Keratinocyte (primary cell): Measurements from ENCODE around the gene RPRD1B. TPM values are rescaled to one million over a fixed set of nuclear protein-coding genes. Genes with fewer than 3 reads are reported as not detected.

ENCODE experiments used
- DNase-seq: peaks from one replicate; pipeline ENCODE4 v3.0.0-alpha.2; 2011; ENCODE audit warnings: low read depth, missing footprints, low spot score
- FAIRE-seq: peaks from 2 replicates; lab custom pipeline; 2011; peaks lifted over from hg19 to GRCh38; lab: Jason Lieb, UNC
- H2AFZ ChIP-seq: 2 replicates; pipeline ENCODE4 v1.6.0; 2012; ENCODE audit warnings: low read length, control low read depth, inconsistent platforms; ENCODE audit not compliant: control insufficient read depth
- H3K27ac ChIP-seq: 2 replicates; pipeline ENCODE4 v1.5.1; 2011; ENCODE audit warnings: low read length; ENCODE audit not compliant: control insufficient read depth, insufficient read depth
- H3K27me3 ChIP-seq: 3 replicates; pipeline ENCODE4 v1.6.0; 2011; ENCODE audit warnings: low read length; ENCODE audit not compliant: control insufficient read depth, insufficient read depth; ENCODE audit errors: extremely low read depth
- H3K36me3 ChIP-seq, 2 experiments: 2 replicates in 1 of 2; 3 replicates in 1 of 2; pipeline ENCODE4 v1.5.1; 2011; ENCODE audit warnings: low read length in 2 of 2, mild to moderate bottlenecking in 1 of 2; ENCODE audit not compliant: control insufficient read depth in 2 of 2, insufficient read depth in 2 of 2; ENCODE audit errors: extremely low read depth in 1 of 2
- H3K4me1 ChIP-seq: 3 replicates; pipeline ENCODE4 v1.5.1; 2011; ENCODE audit warnings: low read length; ENCODE audit not compliant: control insufficient read depth, insufficient read depth; ENCODE audit errors: extremely low read depth
- H3K4me2 ChIP-seq: 3 replicates; pipeline ENCODE4 v1.6.0; 2011; ENCODE audit warnings: low read depth, low read length; ENCODE audit not compliant: control insufficient read depth, insufficient read depth; ENCODE audit errors: extremely low read depth
- H3K4me3 ChIP-seq, 3 experiments: fragments of 200-600 bp in 1 of 3; sonication (generic) in 1 of 3; 2 replicates in 2 of 3; 3 replicates in 1 of 3; pipeline ENCODE4 v1.5.1; 2011 to 2016; ENCODE audit warnings: low read length in 3 of 3, mild to moderate bottlenecking in 3 of 3, control low read depth in 2 of 3, inconsistent platforms in 1 of 3, low read depth in 1 of 3, mixed read lengths in 1 of 3, mixed run types in 1 of 3, moderate library complexity in 1 of 3; ENCODE audit not compliant: control insufficient read depth in 2 of 3, insufficient read depth in 2 of 3; ENCODE audit errors: extremely low read depth in 1 of 3
- H3K79me2 ChIP-seq: 2 replicates; pipeline ENCODE4 v1.6.0; 2012; ENCODE audit warnings: low read length; ENCODE audit not compliant: control insufficient read depth, insufficient read depth
- H3K9ac ChIP-seq: 3 replicates; pipeline ENCODE4 v1.6.0; 2011; ENCODE audit warnings: low read length; ENCODE audit not compliant: control insufficient read depth, insufficient read depth; ENCODE audit errors: extremely low read depth
- H3K9me1 ChIP-seq: 3 replicates; pipeline ENCODE4 v1.6.0; 2011; ENCODE audit warnings: low read length; ENCODE audit not compliant: control insufficient read depth, insufficient read depth; ENCODE audit errors: extremely low read depth
- H3K9me3 ChIP-seq: 2 replicates; pipeline ENCODE4 v1.5.1; 2012; ENCODE audit warnings: low read depth, low read length; ENCODE audit not compliant: control insufficient read depth
- H4K20me1 ChIP-seq: 3 replicates; pipeline ENCODE4 v1.6.0; 2011; ENCODE audit warnings: low read length; ENCODE audit not compliant: control insufficient read depth, insufficient read depth; ENCODE audit errors: extremely low read depth
- CTCF ChIP-seq, 3 experiments: IDR thresholded peaks in 1 of 3; conservative IDR thresholded peaks in 1 of 3; optimal IDR thresholded peaks in 1 of 3; 2 replicates in 2 of 3; 3 replicates in 1 of 3; pipeline versions ENCODE3 to v1.5.1; 2011; ENCODE audit warnings: low read length in 3 of 3, mild to moderate bottlenecking in 3 of 3, moderate library complexity in 2 of 3, control low read depth in 1 of 3, inconsistent platforms in 1 of 3; ENCODE audit not compliant: insufficient read depth in 2 of 3; ENCODE audit errors: extremely low read depth in 1 of 3
- dilution Hi-C: fragments of 300-500 bp; cut with MboI; formaldehyde crosslinking; loops from one replicate; pipeline ENCODE4 v1.7.0; 2020; ENCODE audit warnings: low sequenced_read_pairs; ENCODE audit not compliant: extremely low pct_ligation_motif_present
- polyA plus RNA-seq, 5 experiments: library from polyadenylated mRNA; depleted of rRNA in 3 of 5; stranded (reverse) in 3 of 5; stranded (forward) in 1 of 5; unstranded in 1 of 5; fragments of >200 nt; gene quantifications; 1 replicate in 1 of 5; 2 replicates in 3 of 5; 3 replicates in 1 of 5; pipeline versions ENCODE4 v1.2.1 to v1.2.3, GENCODE V29; 2011 to 2012; ENCODE audit warnings: missing spikeins in 2 of 5, low read depth in 1 of 5, low replicate concordance in 1 of 5
- small RNA-seq, 3 experiments: library from RNA; depleted of rRNA; stranded (forward); fragments of <200 nt; gene quantifications; one replicate each; pipeline ENCODE3, GENCODE V24; 2012; ENCODE audit warnings: low read depth in 3 of 3, low replicate concordance in 1 of 3; ENCODE audit not compliant: insufficient read length in 3 of 3

RPRD1B gene
- polyA plus RNA-seq, 1 donor (not counting 4 experiments of a cell fraction or from before 2014, with no cell fraction given), result 19.9 TPM

DNA sequence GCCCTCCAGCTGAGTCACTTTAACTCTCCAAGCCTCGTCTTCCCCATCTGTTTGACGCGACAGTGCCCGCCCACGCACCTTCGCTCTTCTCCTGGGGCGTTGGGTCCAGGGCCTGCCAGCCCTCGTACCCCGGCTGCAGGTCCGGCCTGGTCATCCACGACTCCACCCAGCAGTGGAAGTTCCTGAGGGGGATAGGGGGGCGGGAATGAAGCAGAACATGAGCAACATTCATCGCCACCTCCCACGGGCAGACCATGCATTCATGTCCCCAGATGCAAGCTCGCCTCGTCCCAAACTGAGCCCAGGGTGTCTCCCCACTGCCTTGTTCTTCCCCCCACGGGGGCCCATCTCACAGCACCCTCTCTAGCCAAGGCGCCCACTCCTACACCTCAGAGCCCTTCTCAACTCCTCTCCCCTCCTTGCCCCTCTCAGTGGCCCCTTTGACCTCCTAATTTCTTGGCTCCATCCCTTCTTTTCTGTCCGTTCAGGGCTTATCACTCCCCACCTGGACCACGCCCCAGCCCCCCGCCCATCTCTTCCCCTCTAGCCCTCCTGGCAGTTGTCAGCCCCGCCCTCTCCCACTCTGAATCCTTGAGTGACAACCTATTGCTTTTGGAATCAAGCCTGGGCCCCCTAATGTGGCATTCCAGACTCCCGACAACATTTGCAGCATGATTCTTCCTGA lies 107.8 kb downstream of the RPRD1B start:
- FAIRE-seq, result no peak
- Histone ChIP-seq H3K9me3 (no peaks in the 10 kb centered on the region), H3K27ac (no peak overlapping the region), H4K20me1 (no peaks in the 10 kb centered on the region), H3K9ac (no peak overlapping the region), H3K9me1 (no peaks in the 10 kb centered on the region), H2AFZ (no peak overlapping the region), H3K4me3 (no peak overlapping the region), H3K4me2 (no peak overlapping the region), H3K36me3 (peaks cover 0 to 2% of the 10 kb centered on the region in 2 experiments), H3K27me3 (no peaks in the 10 kb centered on the region), H3K79me2 (no peaks in the 10 kb centered on the region), H3K4me1 (peaks cover 20% of the 10 kb centered on the region)
- no peak for DNase-seq
- no peak for TF ChIP-seq CTCF (optimal IDR thresholded peaks at IDR 0.05 in 1 of 3, IDR thresholded peaks at IDR 0.05 in 1 of 3, conservative IDR thresholded peaks at IDR 0.05 in 1 of 3; ENCODE audit: extremely low read depth in 1 of 3, insufficient read depth in 2 of 3, low read length in 3 of 3)
- dilution Hi-C loops, result no loop called here

Small RNA genes lying within 50 kb of the gene (small RNA-seq; reads per million reads assigned to genes)
- gene RN7SL237P, result 0 reads per million in 3 experiments

Other genes starting within 250 kb of the RPRD1B start
- 0.68 to 3.3 TPM (median 0.75 TPM) in 3 replicates for gene VSTM2L, start 130.6 kb upstream of the RPRD1B start, polyA plus RNA-seq
- 10.3 to 16.7 TPM (median 13.5 TPM) in 3 replicates for gene TTI1, start 290 bp upstream of the RPRD1B start, polyA plus RNA-seq
- gene TGM2, start 131.5 kb downstream of the RPRD1B start, polyA plus RNA-seq, result 18.4 to 50.3 TPM (median 18.7 TPM) in 3 replicates
- gene KIAA1755, start 227.0 kb downstream of the RPRD1B start, polyA plus RNA-seq, result 0.05 to 0.07 TPM in 2 of 3 replicates, not detected in the other